A673 (cell line): ENCODE results near the gene CD6.

Experiments used
- CTCF ChIP-seq: fragments of 300-800, 200-600 bp; sonication (generic); conservative IDR thresholded peaks from 2 replicates; pipeline ENCODE4 v1.5.1; 2017; ENCODE audit warnings: low read depth, mild to moderate bottlenecking, antibody characterized with exemption, low read length, moderate library complexity, mixed read lengths
- EZH2 ChIP-seq: fragments of 200-600 bp; sonication (generic); IDR thresholded peaks from 2 replicates; pipeline ENCODE4 v1.6.1; 2017; ENCODE audit warnings: borderline replicate concordance, low read depth, mild to moderate bottlenecking, mixed read lengths, antibody characterized with exemption, low read length; ENCODE audit not compliant: poor library complexity, severe bottlenecking

- TF ChIP-seq CTCF (no peak), EZH2 (no peak)
Observed at GRCh38 chr11:60942219-60942618, 29.3 kb upstream of the CD6 start.
